Adrenal gland (tissue), 5 donors: ENCODE results near the gene NAPA.

Source experiments
- POLR2A ChIP-seq, 2 donors: fragments of 450-650 bp; IDR thresholded peaks; one replicate each; pipeline ENCODE4 v1.6.1; 2017; ENCODE audit warnings: antibody characterized with exemption in 2 of 2, mild to moderate bottlenecking in 2 of 2, moderate library complexity in 1 of 2
- TF ChIP-seq, protein P1 (sequence below), 6 experiments: fragments of 450-650 bp in 4 of 6; fragments of 200-600 bp in 2 of 6; sonication (generic) in 1 of 6; IDR thresholded peaks; 1 replicate in 5 of 6; 2 replicates in 1 of 6; pipeline versions ENCODE4 v1.5.1 to v1.8.0; 2016 to 2021; ENCODE audit warnings: antibody characterized with exemption in 6 of 6, mild to moderate bottlenecking in 2 of 6, moderate library complexity in 1 of 6
- donor health status: DM: no; HTN: no; CAD: no.

DNA sequence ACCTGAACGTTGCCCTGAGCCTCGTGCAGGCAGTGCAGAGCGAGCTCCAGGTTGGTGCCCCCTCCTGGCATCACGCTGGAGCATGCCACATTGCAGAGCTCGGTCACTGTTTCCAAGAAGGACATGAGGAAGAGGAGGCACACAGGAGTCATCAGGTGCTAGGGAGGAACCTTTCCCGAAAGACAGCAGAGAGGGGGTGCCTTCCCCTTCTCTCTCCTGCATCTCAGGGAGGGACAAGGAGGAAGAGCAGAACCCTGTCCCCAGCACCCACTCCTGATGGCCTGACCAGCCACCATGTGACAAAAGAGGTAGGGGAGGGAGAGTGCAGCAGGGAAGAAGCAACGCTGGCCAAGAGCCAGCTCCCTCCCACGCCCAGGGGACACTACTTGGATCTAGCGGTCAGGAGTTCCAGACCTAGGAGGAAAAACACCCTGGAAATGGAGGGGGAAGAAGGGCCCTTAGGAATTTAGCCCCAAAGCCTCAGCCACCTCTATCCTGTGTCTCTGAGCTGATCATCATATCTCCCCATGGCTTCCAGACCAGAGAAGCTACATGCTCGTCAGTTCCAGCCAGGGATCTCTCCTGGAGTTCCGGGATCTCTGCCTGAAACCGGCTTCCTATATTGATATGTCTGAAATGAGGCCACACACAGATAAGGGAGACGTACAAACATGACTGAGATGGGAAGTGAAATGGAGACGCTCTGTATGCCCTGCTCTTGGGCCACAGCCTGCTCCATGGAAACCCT lies 17.0 kb upstream of the NAPA start:
- TF ChIP-seq POLR2A (IDR thresholded peaks at IDR 0.05), result no peak
- TF ChIP-seq, protein P1, sequence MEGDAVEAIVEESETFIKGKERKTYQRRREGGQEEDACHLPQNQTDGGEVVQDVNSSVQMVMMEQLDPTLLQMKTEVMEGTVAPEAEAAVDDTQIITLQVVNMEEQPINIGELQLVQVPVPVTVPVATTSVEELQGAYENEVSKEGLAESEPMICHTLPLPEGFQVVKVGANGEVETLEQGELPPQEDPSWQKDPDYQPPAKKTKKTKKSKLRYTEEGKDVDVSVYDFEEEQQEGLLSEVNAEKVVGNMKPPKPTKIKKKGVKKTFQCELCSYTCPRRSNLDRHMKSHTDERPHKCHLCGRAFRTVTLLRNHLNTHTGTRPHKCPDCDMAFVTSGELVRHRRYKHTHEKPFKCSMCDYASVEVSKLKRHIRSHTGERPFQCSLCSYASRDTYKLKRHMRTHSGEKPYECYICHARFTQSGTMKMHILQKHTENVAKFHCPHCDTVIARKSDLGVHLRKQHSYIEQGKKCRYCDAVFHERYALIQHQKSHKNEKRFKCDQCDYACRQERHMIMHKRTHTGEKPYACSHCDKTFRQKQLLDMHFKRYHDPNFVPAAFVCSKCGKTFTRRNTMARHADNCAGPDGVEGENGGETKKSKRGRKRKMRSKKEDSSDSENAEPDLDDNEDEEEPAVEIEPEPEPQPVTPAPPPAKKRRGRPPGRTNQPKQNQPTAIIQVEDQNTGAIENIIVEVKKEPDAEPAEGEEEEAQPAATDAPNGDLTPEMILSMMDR (IDR thresholded peaks at IDR 0.05), result no peak
